ENCODE results near the gene KLHDC7B. TPM values are rescaled to one million over a fixed set of nuclear protein-coding genes. Genes with fewer than 3 reads are reported as not detected.

The KLHDC7B gene
- total and polyA plus RNA-seq, 2 of the 13 experiments (the other 11 are each of a cell fraction or from before 2014, with no cell fraction given), result 0.11 TPM; not detected in 1

GRCh38 chr22:50507421-50507990 lies 38.2 kb upstream of the KLHDC7B start, which contains the start of gene LMF2 (continued):
- no peak for TF ChIP-seq CHD2 (IDR thresholded peaks at IDR 0.05; ENCODE audit: low read depth, low read length)
- TF ChIP-seq RAD51 (IDR thresholded peaks at IDR 0.05; ENCODE audit: borderline replicate concordance), result no peak
- no peak for TF ChIP-seq ZNF235 (CRISPR knock-in tag; IDR thresholded peaks at IDR 0.05; ENCODE audit: borderline replicate concordance)
- TF ChIP-seq KAT2B (IDR thresholded peaks at IDR 0.05; ENCODE audit: borderline replicate concordance, low read depth, low read length), result no peak
- no peak for TF ChIP-seq ZNF83 (CRISPR knock-in tag; IDR thresholded peaks at IDR 0.05; ENCODE audit: borderline replicate concordance)
- no peak for TF ChIP-seq KDM1A (CRISPR knock-in tag; IDR thresholded peaks at IDR 0.05)
- no peak for TF ChIP-seq DPF2 (CRISPR knock-in tag; IDR thresholded peaks at IDR 0.05; ENCODE audit: borderline replicate concordance, low read depth)
- no peak for TF ChIP-seq PREB (CRISPR knock-in tag; IDR thresholded peaks at IDR 0.05)
- peak; percentile 45 for TF ChIP-seq HNRNPLL (IDR thresholded peaks at IDR 0.05; ENCODE audit: low read depth, low read length, poor library complexity, severe bottlenecking)
- peak; percentile 84 for TF ChIP-seq NFKB2 (CRISPR knock-in tag; IDR thresholded peaks at IDR 0.05; ENCODE audit: borderline replicate concordance)
- no peak for TF ChIP-seq ETV6 (CRISPR knock-in tag; conservative IDR thresholded peaks at IDR 0.05)
- TF ChIP-seq SPEN (CRISPR knock-in tag; IDR thresholded peaks at IDR 0.05; ENCODE audit: low read depth), result no peak; the same call in 1 of the 2 replicates
- no peak for TF ChIP-seq RBAK (CRISPR knock-in tag; IDR thresholded peaks at IDR 0.05)
- no peak for TF ChIP-seq ZNF746 (CRISPR knock-in tag; IDR thresholded peaks at IDR 0.05)
- TF ChIP-seq KLF16 (CRISPR knock-in tag; IDR thresholded peaks at IDR 0.05), result 0 out of 4 replicates have a peak, but pooled peaks of 1 of the 2 experiments have one; percentile 19
- TF ChIP-seq CHD4 (IDR thresholded peaks at IDR 0.05; ENCODE audit: borderline replicate concordance, low read length), result no peak
- no peak for TF ChIP-seq ZNF678 (CRISPR knock-in tag; IDR thresholded peaks at IDR 0.05)
- no peak for TF ChIP-seq MIXL1 (CRISPR knock-in tag; IDR thresholded peaks at IDR 0.05)
- TF ChIP-seq, protein P1, sequence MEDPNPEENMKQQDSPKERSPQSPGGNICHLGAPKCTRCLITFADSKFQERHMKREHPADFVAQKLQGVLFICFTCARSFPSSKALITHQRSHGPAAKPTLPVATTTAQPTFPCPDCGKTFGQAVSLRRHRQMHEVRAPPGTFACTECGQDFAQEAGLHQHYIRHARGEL (CRISPR knock-in tag; IDR thresholded peaks at IDR 0.05), result no peak
- TF ChIP-seq ZNF761 (CRISPR knock-in tag; conservative IDR thresholded peaks at IDR 0.05), result no peak
- no peak for TF ChIP-seq ZNF614 (CRISPR knock-in tag; IDR thresholded peaks at IDR 0.05; ENCODE audit: borderline replicate concordance)
- peak; percentile 78 for TF ChIP-seq SAP130 (CRISPR knock-in tag; IDR thresholded peaks at IDR 0.05; ENCODE audit: low read depth)
- TF ChIP-seq JUN (CRISPR knock-in tag; IDR thresholded peaks at IDR 0.05), result no peak
- no peak for TF ChIP-seq ZNF839 (CRISPR knock-in tag; IDR thresholded peaks at IDR 0.05; ENCODE audit: borderline replicate concordance)
